VCaP (cell line): ENCODE measurements around the gene RHPN2.
"Not testable (repeated sequence)": the region's sequence is repeated elsewhere in the genome, so short reads cannot be mapped to it uniquely, and the experiment has no call there.

ENCODE experiments used
- H3K27ac ChIP-seq: fragments of 450-650 bp; 2 replicates; pipeline ENCODE4 v1.5.1; 2017
- CTCF ChIP-seq: fragments of 450-650 bp; conservative IDR thresholded peaks from 2 replicates; pipeline ENCODE4 v1.5.1; 2017; ENCODE audit warnings: mild to moderate bottlenecking, moderate library complexity

The RHPN2 gene

DNA sequence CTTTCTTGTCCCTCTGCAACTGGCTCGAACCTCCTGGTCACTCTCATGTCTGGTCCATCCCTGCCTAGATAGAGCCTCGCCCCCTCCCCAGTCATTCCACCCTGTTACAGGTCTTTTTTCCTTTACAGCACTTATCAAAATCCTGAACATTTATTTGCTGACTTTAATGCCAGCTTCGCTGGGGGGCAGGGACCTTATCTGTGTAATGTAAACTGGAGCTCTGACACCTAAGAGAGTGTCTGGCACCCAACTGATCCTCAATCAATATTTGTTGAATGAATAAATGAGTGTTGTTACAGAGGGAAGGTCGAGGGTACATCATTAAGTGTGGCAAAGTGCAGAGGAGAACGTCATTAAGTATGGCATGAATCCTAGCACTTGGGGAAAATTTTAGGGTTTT, 76.0 kb downstream of the RHPN2 start:
- no peak for TF ChIP-seq CTCF
- no peak overlapping the region for H3K27ac ChIP-seq

DNA sequence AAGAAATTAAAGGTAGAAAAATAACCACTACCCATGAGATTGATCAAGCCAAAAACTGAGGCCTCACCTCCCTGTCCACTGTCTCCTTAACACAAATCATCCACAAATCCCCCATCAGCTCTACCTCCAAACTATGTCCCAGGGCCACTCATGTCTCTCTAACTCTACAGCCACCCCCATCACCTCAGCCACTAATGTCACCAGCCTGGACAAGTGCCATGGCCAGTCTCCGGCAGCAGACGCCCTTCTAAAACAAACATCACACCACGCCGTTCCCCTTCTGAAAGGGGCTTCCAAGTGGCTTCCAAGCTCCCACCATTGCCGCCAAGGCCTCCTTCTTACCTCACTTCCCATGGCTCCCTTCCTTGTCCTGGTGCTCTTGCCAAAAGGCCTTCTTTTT, 76.4 kb downstream of the RHPN2 start:
- H3K27ac ChIP-seq, result not testable (repeated sequence)

- H3K27ac ChIP-seq, result not testable (repeated sequence)
Observed at GRCh38 chr19:32982488-32982887, 82.2 kb downstream of the RHPN2 start.

DNA sequence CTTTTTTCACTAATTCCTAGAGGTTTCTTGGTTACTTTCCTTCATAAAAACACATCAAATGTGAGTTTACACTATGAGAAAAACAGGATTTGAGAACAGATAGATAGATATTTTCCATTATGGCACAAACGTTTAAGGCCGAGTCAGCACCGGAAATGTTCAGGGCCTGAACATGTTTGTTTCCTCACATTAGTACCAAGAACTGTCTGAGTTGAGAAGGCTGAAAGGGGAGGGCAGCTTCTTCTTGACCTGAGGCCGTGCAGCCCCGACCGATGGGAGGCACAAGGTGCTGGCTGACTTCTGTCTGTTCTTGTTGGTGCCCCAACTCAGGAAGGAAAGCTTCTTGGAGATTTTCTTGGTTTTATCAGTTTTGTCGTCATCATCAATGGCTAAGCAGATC, 84.9 kb downstream of the RHPN2 start:
- H3K27ac ChIP-seq, result not testable (repeated sequence)

DNA sequence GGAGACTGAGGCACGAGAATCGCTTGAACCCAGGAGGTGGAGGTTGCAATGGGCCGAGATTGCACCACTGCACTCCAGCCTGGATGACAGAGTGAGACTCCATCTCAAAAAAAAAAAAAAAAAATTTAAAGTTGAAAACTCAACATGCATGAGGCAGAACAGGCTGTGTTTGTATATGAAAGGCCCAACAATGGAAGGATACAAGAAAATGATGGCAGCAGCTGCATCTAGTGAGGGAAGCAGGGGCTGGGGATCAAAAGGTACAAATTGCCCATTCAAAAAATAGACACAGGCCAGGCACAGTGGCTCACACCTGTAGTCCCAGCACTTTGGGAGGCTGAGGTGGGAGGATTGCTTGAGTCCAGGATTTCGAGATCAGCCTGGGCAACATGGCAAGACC, 86.9 kb downstream of the RHPN2 start:
- peak overlapping the region; percentile 95 for H3K27ac ChIP-seq

DNA sequence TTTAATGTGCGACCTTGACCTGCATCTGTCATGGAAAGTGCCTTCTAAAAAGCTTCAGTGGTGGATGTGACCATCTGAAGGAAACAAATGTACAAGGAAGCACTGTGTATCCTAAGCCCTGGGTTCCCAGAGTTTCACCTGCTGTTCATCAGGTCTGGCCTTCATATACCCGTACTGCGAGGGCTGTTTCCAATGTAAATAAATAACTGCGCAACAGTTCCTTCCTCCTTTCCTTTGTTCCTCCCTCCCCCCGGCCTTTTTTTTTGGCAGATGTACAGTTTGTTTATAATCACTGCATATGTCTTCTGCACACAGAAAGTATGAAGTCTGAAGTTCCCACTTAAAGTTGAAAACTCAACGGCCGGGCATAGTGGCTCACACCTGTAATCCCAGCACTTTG, 87.4 kb downstream of the RHPN2 start:
- peak overlapping the region; percentile 95 for H3K27ac ChIP-seq
- no peak for TF ChIP-seq CTCF

GRCh38 chr19:32976223-32976805, 88.4 kb downstream of the RHPN2 start:
- peak; percentile 94 for TF ChIP-seq CTCF
- H3K27ac ChIP-seq, result peak overlapping the region; percentile 95

GRCh38 chr19:32971715-32972540, 92.8 kb downstream of the RHPN2 start, which contains the start of the genes CEP89 and FAAP24:
TSS of gene CEP89 (minus strand) at chr19:32971958. CDS start at chr19:32971874, 84 bp downstream.
TSS of gene FAAP24 (plus strand) at chr19:32972242. CDS start at chr19:32973197, 955 bp downstream.
- no peak for TF ChIP-seq CTCF
- peak within 1 kb of the TSS; percentile 63 for H3K27ac ChIP-seq

- no peak for TF ChIP-seq CTCF
- H3K27ac ChIP-seq, result peak overlapping the region; percentile 63; the same call in 1 of the 2 replicates
Observed at GRCh38 chr19:32971012-32971595, 93.6 kb downstream of the RHPN2 start.
